GM18517 (cell line): Measurements from ENCODE around the gene GLRA1.
A peak's percentile ranks its signal among the peaks of the same experiment; 100 is the strongest.
"Not testable (repeated sequence)": the region's sequence is repeated elsewhere in the genome, so short reads cannot be mapped to it uniquely, and the experiment has no call there.

Source experiments
- ATAC-seq: cut with Tn5 transposase; IDR thresholded peaks from one replicate; pipeline ENCODE4 v1.9.1; 2021; ENCODE audit warnings: mild to moderate bottlenecking, moderate library complexity; ENCODE audit not compliant: unreplicated experiment

GLRA1 gene

GRCh38 chr5:151885138-151885908, 39.3 kb downstream of the GLRA1 start:
- no peak for ATAC-seq

GRCh38 chr5:151881621-151882225, 42.9 kb downstream of the GLRA1 start:
- no peak for ATAC-seq

- no peak for ATAC-seq
These were observed 44.3 kb downstream of the GLRA1 start for GRCh38 chr5:151880324-151880723.

GRCh38 chr5:151873701-151874100, 51.0 kb downstream of the GLRA1 start:
- no peak for ATAC-seq

GRCh38 chr5:151872701-151873100, 52.0 kb downstream of the GLRA1 start:
- ATAC-seq: no peak

- no peak for ATAC-seq
These were observed 53.8 kb downstream of the GLRA1 start for GRCh38 chr5:151870820-151871219.

- ATAC-seq: no peak
These were observed 54.4 kb downstream of the GLRA1 start for GRCh38 chr5:151870271-151870670.

- ATAC-seq: no peak
These were observed 54.8 kb downstream of the GLRA1 start for GRCh38 chr5:151869843-151870242.

GRCh38 chr5:151868451-151868850, 56.2 kb downstream of the GLRA1 start:
- ATAC-seq: no peak

GRCh38 chr5:151864061-151864748, 60.4 kb downstream of the GLRA1 start:
- ATAC-seq: no peak

GRCh38 chr5:151863566-151863965, 61.1 kb downstream of the GLRA1 start:
- ATAC-seq: no peak

GRCh38 chr5:151862811-151863472, 61.7 kb downstream of the GLRA1 start:
- no peak for ATAC-seq

- ATAC-seq: not testable (repeated sequence)
These were observed 63.8 kb downstream of the GLRA1 start for GRCh38 chr5:151860867-151861266.

- no peak for ATAC-seq
These were observed 67.8 kb downstream of the GLRA1 start for GRCh38 chr5:151856861-151857260.

- no peak for ATAC-seq
These were observed 69.0 kb downstream of the GLRA1 start for GRCh38 chr5:151855701-151856100.

GRCh38 chr5:151847871-151848270, 76.8 kb downstream of the GLRA1 start:
- no peak for ATAC-seq

- ATAC-seq: no peak
These were observed 77.9 kb downstream of the GLRA1 start for GRCh38 chr5:151846765-151847164.

GRCh38 chr5:151832843-151833242, 91.8 kb downstream of the GLRA1 start:
- not testable (repeated sequence) for ATAC-seq

- ATAC-seq: no peak
These were observed 95.3 kb downstream of the GLRA1 start for GRCh38 chr5:151829370-151829769.

- ATAC-seq: peak; percentile 75
These were observed 99.2 kb downstream of the GLRA1 start for GRCh38 chr5:151825445-151825844.

- ATAC-seq: no peak
These were observed 102.5 kb downstream of the GLRA1 start for GRCh38 chr5:151822141-151822540.
